Testis (tissue), 3 donors: Measurements from ENCODE around the gene DISP2. TPM values are rescaled to one million over a fixed set of nuclear protein-coding genes. Genes with fewer than 3 reads are reported as not detected.

ENCODE experiments used
- DNase-seq: peaks from one replicate; pipeline ENCODE4 v3.0.0-alpha.2; 2019
- H3K27ac ChIP-seq, 2 donors: fragments of 200-600 bp; sonication (generic); one replicate each; pipeline ENCODE4 v1.5.1; 2019
- H3K27me3 ChIP-seq: fragments of 200-600 bp; sonication (generic); one replicate; pipeline ENCODE4 v1.5.1; 2019
- H3K36me3 ChIP-seq: fragments of 200-600 bp; sonication (generic); one replicate; pipeline ENCODE4 v1.5.1; 2017; ENCODE audit warnings: low read depth; ENCODE audit errors: missing control alignments
- H3K4me1 ChIP-seq: fragments of 200-600 bp; sonication (generic); one replicate; pipeline ENCODE4 v1.5.1; 2019
- H3K4me3 ChIP-seq, 2 donors: fragments of 200-600 bp; sonication (generic); one replicate each; pipeline ENCODE4 v1.5.1; 2017 to 2019
- H3K9me3 ChIP-seq: fragments of 200-600 bp; sonication (generic); one replicate; pipeline ENCODE4 v1.5.1; 2017
- CTCF ChIP-seq, 3 experiments: fragments of 450-650 bp in 2 of 3; fragments of 200-600 bp in 1 of 3; sonication (generic) in 1 of 3; IDR thresholded peaks; one replicate each; pipeline ENCODE4 v1.5.1; 2016 to 2019; ENCODE audit warnings: antibody characterized with exemption in 3 of 3, mild to moderate bottlenecking in 2 of 3, moderate library complexity in 1 of 3
- POLR2A ChIP-seq: fragments of 450-650 bp; IDR thresholded peaks from one replicate; pipeline ENCODE4 v1.6.1; 2017; ENCODE audit warnings: antibody characterized with exemption, mild to moderate bottlenecking, moderate library complexity
- WGBS, 2 donors: methylation state at CpG; one replicate each; pipeline ENCODE4 v1.1.5; 2018; 5-methylcytosine and 5-hydroxymethylcytosine counted together
- intact Hi-C: fragments of 100-400 bp; cut with DNase I; formaldehyde crosslinking; loops from one replicate; pipeline ENCODE4 v1.15.1; 2023; ENCODE audit warnings: low total_unique reads
- polyA plus RNA-seq: library from polyadenylated mRNA; stranded (reverse); fragments of 350-450 nt; fragmentation: Illumina TruSeq; extraction: RNeasy Lipid Tissue Mini Kit (QIAGEN cat#74804); gene quantifications from one replicate; pipeline ENCODE4 v1.2.3, GENCODE V29; 2014; ENCODE audit warnings: low read depth, low replicate concordance; ENCODE audit not compliant: insufficient read depth
- total RNA-seq, 2 donors: library from RNA; depleted of rRNA; stranded (reverse); fragments of >200 nt; gene quantifications; one replicate each; pipeline ENCODE4 v1.2.3, GENCODE V29; 2016

DISP2 gene
- total and polyA plus RNA-seq, 3 donors from 2014 or later: 3.0 to 7.6 (median 4.4) TPM

- Histone ChIP-seq H3K9me3 (no peaks in the 10 kb centered on the region), H3K4me3 (no peak overlapping the region), H3K27ac (no peak overlapping the region), H3K4me1 (peaks cover 47% of the 10 kb centered on the region), H3K36me3 (no peaks in the 10 kb centered on the region), H3K27me3 (no peaks in the 10 kb centered on the region)
- no peak for DNase-seq
- WGBS, 2 donors: 78 to 89% methylated on average over 22 to 26 of the region's 26 CpGs
- TF ChIP-seq CTCF (IDR thresholded peaks at IDR 0.05) (no peak), POLR2A (no peak)
- intact Hi-C loops: no loop called here
Observed at GRCh38 chr15:40334941-40335795, 22.9 kb upstream of the DISP2 start.

GRCh38 chr15:40335938-40336743 lies 21.9 kb upstream of the DISP2 start:
- Histone ChIP-seq H3K27ac (no peak overlapping the region), H3K9me3 (no peaks in the 10 kb centered on the region), H3K27me3 (no peaks in the 10 kb centered on the region), H3K4me3 (no peak overlapping the region), H3K4me1 (peaks cover 51% of the 10 kb centered on the region), H3K36me3 (no peaks in the 10 kb centered on the region)
- WGBS, 2 donors: 86 to 89% methylated on average over 11 to 13 of the region's 13 CpGs
- no peak for TF ChIP-seq CTCF (IDR thresholded peaks at IDR 0.05)
- no peak for TF ChIP-seq POLR2A
- DNase-seq: no peak
- intact Hi-C loops: no loop called here

GRCh38 chr15:40336744-40337122 lies 21.3 kb upstream of the DISP2 start:
- Histone ChIP-seq H3K4me3 (no peak overlapping the region), H3K4me1 (peaks cover 54% of the 10 kb centered on the region), H3K27ac (no peak overlapping the region), H3K36me3 (no peaks in the 10 kb centered on the region), H3K27me3 (no peaks in the 10 kb centered on the region), H3K9me3 (no peaks in the 10 kb centered on the region)
- intact Hi-C loops: no loop called here
- WGBS, 2 donors: 77 to 89% methylated on average over 5 of the region's 5 CpGs
- no peak for DNase-seq
- TF ChIP-seq POLR2A: no peak
- peak in 1 of 3 experiments; percentile 8 for TF ChIP-seq CTCF (IDR thresholded peaks at IDR 0.05)

- H3K4me3 ChIP-seq: no peak overlapping the region
- intact Hi-C loops: no loop called here
- H3K27ac ChIP-seq: peak overlapping the region in 1 of 2 donors; percentile 11
- H3K9me3 ChIP-seq: no peaks in the 10 kb centered on the region
- TF ChIP-seq CTCF (IDR thresholded peaks at IDR 0.05) (no peak), POLR2A (no peak)
- no peaks in the 10 kb centered on the region for H3K27me3 ChIP-seq
- 50 to 61% methylated on average over 9 to 19 of the region's 19 CpGs for WGBS, 2 donors
- H3K4me1 ChIP-seq: peaks cover 54% of the 10 kb centered on the region
- DNase-seq: peak; percentile 40
- no peaks in the 10 kb centered on the region for H3K36me3 ChIP-seq
Observed at GRCh38 chr15:40337597-40337996, 20.4 kb upstream of the DISP2 start.
